Neural cell (in vitro differentiated cells): ENCODE data around the gene ASIC5. TPM values are rescaled to one million over a fixed set of nuclear protein-coding genes. Genes with fewer than 3 reads are reported as not detected.

Experiments used
- H2AFZ ChIP-seq: fragments of 200-600, 300-800 bp; sonication (generic), shearing (Covaris generic); 2 replicates; pipeline ENCODE4 v1.6.0; 2014; ENCODE audit warnings: low read depth, mild to moderate bottlenecking, antibody characterized with exemption, low read length, moderate library complexity
- H3F3A ChIP-seq: fragments of 200-600 bp; shearing (Covaris generic); 2 replicates; pipeline ENCODE4 v1.6.1; 2016; ENCODE audit warnings: mild to moderate bottlenecking, moderate library complexity, mixed read lengths, antibody characterized with exemption, low read length; ENCODE audit not compliant: insufficient read depth, poor library complexity, severe bottlenecking
- H3K27ac ChIP-seq: fragments of 200-600, 300-800 bp; sonication (generic), shearing (Covaris generic); 2 replicates; pipeline ENCODE4 v1.5.1; 2014; ENCODE audit warnings: mild to moderate bottlenecking, low read length, moderate library complexity
- H3K27me3 ChIP-seq: fragments of 300-800, 200-600 bp; sonication (generic), shearing (Covaris generic); 2 replicates; pipeline ENCODE4 v1.6.0; 2014; ENCODE audit warnings: mild to moderate bottlenecking, low read depth, low read length, moderate library complexity; ENCODE audit not compliant: insufficient read depth
- H3K36me3 ChIP-seq: fragments of 300-800, 200-600 bp; sonication (generic), shearing (Covaris generic); 2 replicates; pipeline ENCODE4 v1.5.1; 2014; ENCODE audit warnings: mild to moderate bottlenecking, antibody characterized with exemption, low read length, moderate library complexity; ENCODE audit not compliant: insufficient read depth
- H3K4me2 ChIP-seq: fragments of 300-800, 200-600 bp; sonication (generic), shearing (Covaris generic); 2 replicates; pipeline ENCODE4 v1.6.0; 2014; ENCODE audit warnings: mild to moderate bottlenecking, low read length
- H3K4me3 ChIP-seq: fragments of 300-800, 200-600 bp; sonication (generic), shearing (Covaris generic); 2 replicates; pipeline ENCODE4 v1.5.1; 2014; ENCODE audit warnings: mild to moderate bottlenecking, low read length, moderate library complexity
- H3K79me2 ChIP-seq: fragments of 200-600 bp; shearing (Covaris generic); replicated peaks from 2 replicates; pipeline ENCODE4 v1.6.0; 2014; ENCODE audit warnings: mild to moderate bottlenecking, low read length, moderate library complexity; ENCODE audit not compliant: insufficient read depth
- H3K9ac ChIP-seq: fragments of 300-800, 200-600 bp; sonication (generic), shearing (Covaris generic); 2 replicates; pipeline ENCODE4 v1.6.1; 2016; ENCODE audit warnings: mild to moderate bottlenecking, low read length, mixed read lengths
- H3K9me2 ChIP-seq: fragments of 200-600 bp; shearing (Covaris generic); 2 replicates; pipeline ENCODE4 v1.6.1; 2016; ENCODE audit warnings: mild to moderate bottlenecking, low read length, mixed read lengths; ENCODE audit not compliant: insufficient read depth
- H3K9me3 ChIP-seq: fragments of 200-600, 300-800 bp; sonication (generic), shearing (Covaris generic); 2 replicates; pipeline ENCODE4 v1.6.1; 2016; ENCODE audit warnings: mild to moderate bottlenecking, mixed run types, low read length, moderate library complexity, mixed read lengths
- H4K20me1 ChIP-seq: fragments of 200-600 bp; shearing (Covaris generic); 2 replicates; pipeline ENCODE4 v1.6.1; 2016; ENCODE audit warnings: mild to moderate bottlenecking, mixed run types; ENCODE audit not compliant: insufficient read depth
- EP300 ChIP-seq: fragments of 450-650 bp; conservative IDR thresholded peaks from 2 replicates; pipeline ENCODE4 v1.6.1; 2014; ENCODE audit warnings: antibody characterized with exemption, mild to moderate bottlenecking, moderate library complexity; ENCODE audit not compliant: poor library complexity, severe bottlenecking
- EZH2 ChIP-seq: fragments of 200-600, 300-800 bp; shearing (Covaris generic), sonication (generic); IDR thresholded peaks from 2 replicates; pipeline ENCODE4 v1.6.1; 2014; ENCODE audit warnings: antibody characterized with exemption, low read length, borderline replicate concordance, mild to moderate bottlenecking; ENCODE audit not compliant: insufficient read depth, poor library complexity, severe bottlenecking
- MXI1 ChIP-seq: fragments of 450-650 bp; conservative IDR thresholded peaks from 2 replicates; pipeline ENCODE4 v1.6.1; 2014; ENCODE audit warnings: antibody characterized with exemption, mild to moderate bottlenecking; ENCODE audit not compliant: poor library complexity, severe bottlenecking
- POLR2AphosphoS5 ChIP-seq: IDR thresholded peaks from 2 replicates; pipeline ENCODE4 v1.6.1; 2012
- RAD21 ChIP-seq: fragments of 450-650 bp; conservative IDR thresholded peaks from 2 replicates; pipeline ENCODE4 v1.6.1; 2014; ENCODE audit warnings: antibody characterized with exemption, mild to moderate bottlenecking, moderate library complexity
- SMC3 ChIP-seq: fragments of 450-650 bp; conservative IDR thresholded peaks from 2 replicates; pipeline ENCODE4 v1.6.1; 2014; ENCODE audit warnings: antibody characterized with exemption, mild to moderate bottlenecking, moderate library complexity; ENCODE audit not compliant: poor library complexity
- TAF1 ChIP-seq: IDR thresholded peaks from 2 replicates; pipeline ENCODE4 v1.6.1; 2012; ENCODE audit warnings: low read depth
- polyA plus RNA-seq: library from polyadenylated mRNA; depleted of rRNA; stranded (reverse); fragments of >200 nt; gene quantifications from 2 replicates; pipeline ENCODE4 v1.2.3, GENCODE V29; 2014
- TF ChIP-seq, protein P1 (sequence below): IDR thresholded peaks from 2 replicates; pipeline ENCODE4 v1.6.1; 2012; ENCODE audit warnings: borderline replicate concordance
- TF ChIP-seq, protein P2 (sequence below): fragments of 450-650 bp; IDR thresholded peaks from 2 replicates; pipeline ENCODE4 v1.5.1; 2014; ENCODE audit warnings: antibody characterized with exemption, mild to moderate bottlenecking, moderate library complexity; ENCODE audit not compliant: poor library complexity, severe bottlenecking

ASIC5 gene
- polyA plus RNA-seq, 1 donor from 2014 or later = not detected

DNA sequence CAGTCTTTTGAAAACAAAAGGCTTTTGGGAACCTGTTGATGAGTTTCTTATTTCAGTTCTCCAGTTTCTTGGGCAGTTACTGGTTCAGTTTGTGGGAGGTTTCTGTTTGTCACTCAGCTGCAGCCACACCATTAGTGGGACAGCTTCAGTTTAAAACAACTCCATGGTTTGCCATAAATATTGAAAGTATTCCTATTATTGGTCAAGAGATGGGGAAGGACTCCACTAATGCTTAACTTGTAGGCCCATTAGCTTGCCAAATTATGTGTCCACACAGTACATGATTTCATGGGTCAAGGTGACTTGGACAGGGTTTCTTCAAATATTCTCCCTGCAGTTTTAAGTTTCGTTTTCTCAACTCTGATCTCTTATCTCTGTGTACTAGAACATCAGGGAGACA, 15.5 kb upstream of the ASIC5 start:
- no peaks in the 10 kb centered on the region for H3F3A ChIP-seq
- H3K27ac ChIP-seq = no peak overlapping the region
- H3K79me2 ChIP-seq = no peaks in the 10 kb centered on the region
- H3K27me3 ChIP-seq = no peaks in the 10 kb centered on the region
- TF ChIP-seq, protein P1, sequence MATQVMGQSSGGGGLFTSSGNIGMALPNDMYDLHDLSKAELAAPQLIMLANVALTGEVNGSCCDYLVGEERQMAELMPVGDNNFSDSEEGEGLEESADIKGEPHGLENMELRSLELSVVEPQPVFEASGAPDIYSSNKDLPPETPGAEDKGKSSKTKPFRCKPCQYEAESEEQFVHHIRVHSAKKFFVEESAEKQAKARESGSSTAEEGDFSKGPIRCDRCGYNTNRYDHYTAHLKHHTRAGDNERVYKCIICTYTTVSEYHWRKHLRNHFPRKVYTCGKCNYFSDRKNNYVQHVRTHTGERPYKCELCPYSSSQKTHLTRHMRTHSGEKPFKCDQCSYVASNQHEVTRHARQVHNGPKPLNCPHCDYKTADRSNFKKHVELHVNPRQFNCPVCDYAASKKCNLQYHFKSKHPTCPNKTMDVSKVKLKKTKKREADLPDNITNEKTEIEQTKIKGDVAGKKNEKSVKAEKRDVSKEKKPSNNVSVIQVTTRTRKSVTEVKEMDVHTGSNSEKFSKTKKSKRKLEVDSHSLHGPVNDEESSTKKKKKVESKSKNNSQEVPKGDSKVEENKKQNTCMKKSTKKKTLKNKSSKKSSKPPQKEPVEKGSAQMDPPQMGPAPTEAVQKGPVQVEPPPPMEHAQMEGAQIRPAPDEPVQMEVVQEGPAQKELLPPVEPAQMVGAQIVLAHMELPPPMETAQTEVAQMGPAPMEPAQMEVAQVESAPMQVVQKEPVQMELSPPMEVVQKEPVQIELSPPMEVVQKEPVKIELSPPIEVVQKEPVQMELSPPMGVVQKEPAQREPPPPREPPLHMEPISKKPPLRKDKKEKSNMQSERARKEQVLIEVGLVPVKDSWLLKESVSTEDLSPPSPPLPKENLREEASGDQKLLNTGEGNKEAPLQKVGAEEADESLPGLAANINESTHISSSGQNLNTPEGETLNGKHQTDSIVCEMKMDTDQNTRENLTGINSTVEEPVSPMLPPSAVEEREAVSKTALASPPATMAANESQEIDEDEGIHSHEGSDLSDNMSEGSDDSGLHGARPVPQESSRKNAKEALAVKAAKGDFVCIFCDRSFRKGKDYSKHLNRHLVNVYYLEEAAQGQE = no peak
- TF ChIP-seq MXI1 = no peak
- no peak for TF ChIP-seq POLR2AphosphoS5
- TF ChIP-seq EZH2 = no peak
- no peak for TF ChIP-seq TAF1
- no peak for TF ChIP-seq RAD21
- TF ChIP-seq EP300 = no peak
- no peak for TF ChIP-seq SMC3
- TF ChIP-seq, protein P2, sequence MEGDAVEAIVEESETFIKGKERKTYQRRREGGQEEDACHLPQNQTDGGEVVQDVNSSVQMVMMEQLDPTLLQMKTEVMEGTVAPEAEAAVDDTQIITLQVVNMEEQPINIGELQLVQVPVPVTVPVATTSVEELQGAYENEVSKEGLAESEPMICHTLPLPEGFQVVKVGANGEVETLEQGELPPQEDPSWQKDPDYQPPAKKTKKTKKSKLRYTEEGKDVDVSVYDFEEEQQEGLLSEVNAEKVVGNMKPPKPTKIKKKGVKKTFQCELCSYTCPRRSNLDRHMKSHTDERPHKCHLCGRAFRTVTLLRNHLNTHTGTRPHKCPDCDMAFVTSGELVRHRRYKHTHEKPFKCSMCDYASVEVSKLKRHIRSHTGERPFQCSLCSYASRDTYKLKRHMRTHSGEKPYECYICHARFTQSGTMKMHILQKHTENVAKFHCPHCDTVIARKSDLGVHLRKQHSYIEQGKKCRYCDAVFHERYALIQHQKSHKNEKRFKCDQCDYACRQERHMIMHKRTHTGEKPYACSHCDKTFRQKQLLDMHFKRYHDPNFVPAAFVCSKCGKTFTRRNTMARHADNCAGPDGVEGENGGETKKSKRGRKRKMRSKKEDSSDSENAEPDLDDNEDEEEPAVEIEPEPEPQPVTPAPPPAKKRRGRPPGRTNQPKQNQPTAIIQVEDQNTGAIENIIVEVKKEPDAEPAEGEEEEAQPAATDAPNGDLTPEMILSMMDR = no peak
- no peaks in the 10 kb centered on the region for H4K20me1 ChIP-seq
- H2AFZ ChIP-seq = no peak overlapping the region
- H3K9me3 ChIP-seq = no peaks in the 10 kb centered on the region
- H3K9ac ChIP-seq = no peak overlapping the region
- H3K4me3 ChIP-seq = no peak overlapping the region
- no peaks in the 10 kb centered on the region for H3K9me2 ChIP-seq
- no peaks in the 10 kb centered on the region for H3K36me3 ChIP-seq
- H3K4me2 ChIP-seq = no peak overlapping the region

DNA sequence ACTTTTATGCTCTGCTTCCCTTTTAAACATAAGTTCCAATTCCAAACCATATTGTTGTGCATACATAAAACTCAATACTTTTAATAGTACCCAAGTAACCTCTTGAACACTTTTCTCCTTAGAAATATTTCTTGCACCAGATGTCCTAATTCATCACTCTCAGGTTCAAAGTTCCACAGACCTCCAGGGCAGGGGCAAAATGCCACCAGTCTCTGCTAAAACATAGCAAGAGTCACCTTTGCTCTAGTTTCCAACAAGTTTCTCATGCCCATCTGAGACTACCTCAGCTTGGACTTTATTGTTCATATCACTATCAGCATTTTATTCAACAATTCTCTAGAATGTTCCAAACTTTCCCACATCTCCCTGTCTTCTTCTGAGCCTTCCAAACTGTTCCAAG, 13.7 kb upstream of the ASIC5 start:
- Histone ChIP-seq H3K27me3 (no peaks in the 10 kb centered on the region), H4K20me1 (no peaks in the 10 kb centered on the region), H3K4me2 (no peak overlapping the region), H3K9me2 (no peaks in the 10 kb centered on the region), H3K9ac (no peak overlapping the region), H2AFZ (no peak overlapping the region), H3K36me3 (no peaks in the 10 kb centered on the region), H3K27ac (no peak overlapping the region), H3K79me2 (no peaks in the 10 kb centered on the region), H3K9me3 (no peaks in the 10 kb centered on the region), H3F3A (no peaks in the 10 kb centered on the region), H3K4me3 (no peak overlapping the region)
- TF ChIP-seq MXI1 (no peak), RAD21 (no peak)

DNA sequence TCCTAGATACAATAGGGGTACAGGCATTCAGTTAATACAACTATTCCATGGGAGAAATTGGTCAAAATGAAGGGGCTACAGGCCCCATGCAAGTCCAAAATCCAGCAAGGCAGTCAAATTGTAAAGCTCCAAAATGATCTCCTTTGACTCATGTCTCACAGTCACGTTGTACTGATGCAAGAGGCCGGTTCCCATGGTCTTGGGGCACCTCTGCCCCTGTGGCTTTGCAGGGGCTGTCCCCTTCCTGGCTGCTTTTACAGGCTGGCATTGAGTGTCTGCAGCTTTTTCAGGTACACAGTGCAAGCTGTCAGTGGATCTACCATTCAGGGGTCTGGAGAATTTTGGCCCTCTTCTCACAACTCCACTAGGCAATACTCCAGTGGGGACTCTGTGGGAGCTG, 12.5 kb upstream of the ASIC5 start:
- no peaks in the 10 kb centered on the region for H3F3A ChIP-seq
- H3K4me3 ChIP-seq = no peak overlapping the region
- H3K9me2 ChIP-seq = no peaks in the 10 kb centered on the region
- H3K27me3 ChIP-seq = no peaks in the 10 kb centered on the region
- H3K4me2 ChIP-seq = no peak overlapping the region
- TF ChIP-seq, protein P1 = no peak
- TF ChIP-seq POLR2AphosphoS5 = no peak
- no peak for TF ChIP-seq TAF1
- TF ChIP-seq, protein P2 = no peak
- TF ChIP-seq RAD21 = no peak
- TF ChIP-seq SMC3 = no peak
- TF ChIP-seq EP300 = no peak
- no peak for TF ChIP-seq MXI1
- no peak for TF ChIP-seq EZH2
- no peak overlapping the region for H2AFZ ChIP-seq
- no peaks in the 10 kb centered on the region for H3K79me2 ChIP-seq
- H3K9ac ChIP-seq = no peak overlapping the region
- no peaks in the 10 kb centered on the region for H4K20me1 ChIP-seq
- H3K9me3 ChIP-seq = no peaks in the 10 kb centered on the region
- H3K27ac ChIP-seq = no peak overlapping the region
- no peaks in the 10 kb centered on the region for H3K36me3 ChIP-seq
